SK-N-SH treated with all-trans-retinoic acid at 6 μM for 48 hours (cell line): ENCODE data around the gene GPR18.

Experiments
- ATAC-seq: fragments of 200-7000 bp; cut with Tn5 transposase; 3 replicates; pipeline ENCODE4 v1.9.1; 2020; ENCODE audit warnings: mild to moderate bottlenecking, moderate library complexity
- ARNTL ChIP-seq: fragments of 450-650 bp; formaldehyde crosslinking; IDR thresholded peaks from 2 replicates; pipeline ENCODE4 v1.5.0; 2020; ENCODE audit warnings: low read depth, mild to moderate bottlenecking, moderate library complexity, borderline replicate concordance
- BACH2 ChIP-seq: fragments of 250-450 bp; sonication (Bioruptor Pico); IDR thresholded peaks from 2 replicates; pipeline ENCODE4 v1.9.0; 2021; ENCODE audit warnings: mild to moderate bottlenecking, borderline replicate concordance
- CSDC2 ChIP-seq: fragments of 250-450 bp; sonication (Bioruptor Pico); IDR thresholded peaks from 2 replicates; pipeline ENCODE4 v1.5.0; 2020; ENCODE audit warnings: mild to moderate bottlenecking, moderate library complexity
- ESRRG ChIP-seq: fragments of 250-450 bp; sonication (Bioruptor Pico); IDR thresholded peaks from 2 replicates; pipeline ENCODE4 v1.6.1; 2021; ENCODE audit warnings: mild to moderate bottlenecking
- GLIS3 ChIP-seq: fragments of 250-450 bp; sonication (Bioruptor Pico); IDR thresholded peaks from 2 replicates; pipeline ENCODE4 v1.5.0; 2020; ENCODE audit warnings: mild to moderate bottlenecking, moderate library complexity
- ISL1 ChIP-seq: fragments of 250-450 bp; sonication (Bioruptor Pico); IDR thresholded peaks from 2 replicates; pipeline ENCODE4 v2.1.2; 2022; ENCODE audit warnings: mild to moderate bottlenecking, moderate library complexity
- OSR1 ChIP-seq: fragments of 250-450 bp; sonication (Bioruptor Pico); IDR thresholded peaks from 2 replicates; pipeline ENCODE4 v1.8.0; 2022; ENCODE audit warnings: moderate library complexity, mild to moderate bottlenecking, inconsistent platforms
- PPARA ChIP-seq: fragments of 250-450 bp; sonication (Bioruptor Pico); IDR thresholded peaks from 2 replicates; pipeline ENCODE4 v1.5.0; 2020; ENCODE audit warnings: mild to moderate bottlenecking, borderline replicate concordance
- RARB ChIP-seq: fragments of 250-450 bp; sonication (Bioruptor Pico); IDR thresholded peaks from 2 replicates; pipeline ENCODE4 v1.8.0; 2021; ENCODE audit warnings: mild to moderate bottlenecking, moderate library complexity
- SNAI2 ChIP-seq: fragments of 250-450 bp; sonication (Bioruptor Pico); IDR thresholded peaks from 2 replicates; pipeline ENCODE4 v1.5.0; 2020; ENCODE audit warnings: mild to moderate bottlenecking, moderate library complexity
- TCF4 ChIP-seq: fragments of 250-450 bp; sonication (Bioruptor Pico); IDR thresholded peaks from 2 replicates; pipeline ENCODE4 v1.8.0; 2021; ENCODE audit warnings: mild to moderate bottlenecking, moderate library complexity, borderline replicate concordance
- TOX ChIP-seq: fragments of 250-450 bp; sonication (Bioruptor Pico); IDR thresholded peaks from 2 replicates; pipeline ENCODE4 v1.8.0; 2021; ENCODE audit warnings: mild to moderate bottlenecking, moderate library complexity, borderline replicate concordance
- ZC3H10 ChIP-seq: fragments of 250-450 bp; sonication (Bioruptor Pico); IDR thresholded peaks from 2 replicates; pipeline ENCODE4 v1.5.1; 2021; ENCODE audit warnings: mild to moderate bottlenecking, moderate library complexity
- ZFP3 ChIP-seq: fragments of 250-450 bp; sonication (Bioruptor Pico); IDR thresholded peaks from 2 replicates; pipeline ENCODE4 v1.5.0; 2020; ENCODE audit warnings: mild to moderate bottlenecking, moderate library complexity
- ZFP30 ChIP-seq: fragments of 450-650 bp; formaldehyde crosslinking; IDR thresholded peaks from 2 replicates; pipeline ENCODE4 v1.5.0; 2022; ENCODE audit warnings: mild to moderate bottlenecking, moderate library complexity
- ZNF565 ChIP-seq: fragments of 450-650 bp; formaldehyde crosslinking; conservative IDR thresholded peaks from 2 replicates; pipeline ENCODE4 v1.5.0; 2020; ENCODE audit warnings: low read depth, mild to moderate bottlenecking, moderate library complexity
- ZNF70 ChIP-seq: fragments of 450-650 bp; formaldehyde crosslinking; IDR thresholded peaks from 2 replicates; pipeline ENCODE4 v1.5.0; 2020; ENCODE audit warnings: mild to moderate bottlenecking, moderate library complexity
- ZNF8 ChIP-seq: fragments of 450-650 bp; formaldehyde crosslinking; IDR thresholded peaks from 2 replicates; pipeline ENCODE4 v1.5.0; 2020; ENCODE audit warnings: mild to moderate bottlenecking, moderate library complexity
- TF ChIP-seq, protein P1 (sequence below): fragments of 250-450 bp; sonication (Bioruptor Pico); IDR thresholded peaks from 2 replicates; pipeline ENCODE4 v1.5.1; 2020; ENCODE audit warnings: low read depth, mild to moderate bottlenecking, moderate library complexity
- TF ChIP-seq, protein P2 (sequence below): fragments of 250-450 bp; sonication (Bioruptor Pico); IDR thresholded peaks from 2 replicates; pipeline ENCODE4 v1.8.0; 2021; ENCODE audit warnings: low read depth, mild to moderate bottlenecking, moderate library complexity, borderline replicate concordance
- TF ChIP-seq, protein P3 (sequence below): fragments of 250-450 bp; sonication (Bioruptor Pico); IDR thresholded peaks from 2 replicates; pipeline ENCODE4 v1.5.0; 2020; ENCODE audit warnings: mild to moderate bottlenecking, moderate library complexity
- TF ChIP-seq, protein P4 (sequence below): fragments of 250-450 bp; sonication (Bioruptor Pico); IDR thresholded peaks from 2 replicates; pipeline ENCODE4 v1.8.0; 2020; ENCODE audit warnings: mild to moderate bottlenecking, moderate library complexity, borderline replicate concordance
- TF ChIP-seq, protein P5 (sequence below): fragments of 250-450 bp; sonication (Bioruptor Pico); IDR thresholded peaks from 2 replicates; pipeline ENCODE4 v1.5.1; 2021; ENCODE audit warnings: mild to moderate bottlenecking, moderate library complexity

GPR18 gene

DNA sequence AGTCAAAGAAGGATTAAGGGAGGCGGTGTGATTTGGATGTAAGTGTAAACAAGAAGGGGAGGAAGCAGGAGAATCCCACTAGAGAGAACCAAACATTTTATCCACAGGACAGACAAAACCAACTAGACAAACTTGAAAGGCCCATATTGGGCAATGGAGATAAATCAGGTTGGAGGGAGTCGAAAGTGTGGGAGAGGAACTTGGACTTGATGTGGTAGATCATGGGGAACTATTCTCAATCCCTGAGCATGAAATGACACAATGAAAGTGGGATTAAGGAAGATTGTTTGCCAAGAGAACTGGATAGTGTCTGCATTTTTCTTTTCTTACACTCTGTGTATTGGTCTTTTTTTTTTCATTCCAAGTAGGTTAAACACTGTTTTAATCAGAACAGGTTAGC, 31.1 kb upstream of the GPR18 start:
- no peak for ATAC-seq
- no peak for TF ChIP-seq ZC3H10 (CRISPR knock-in tag)
- no peak for TF ChIP-seq ARNTL
- no peak for TF ChIP-seq ZFP30
- TF ChIP-seq, protein P1, sequence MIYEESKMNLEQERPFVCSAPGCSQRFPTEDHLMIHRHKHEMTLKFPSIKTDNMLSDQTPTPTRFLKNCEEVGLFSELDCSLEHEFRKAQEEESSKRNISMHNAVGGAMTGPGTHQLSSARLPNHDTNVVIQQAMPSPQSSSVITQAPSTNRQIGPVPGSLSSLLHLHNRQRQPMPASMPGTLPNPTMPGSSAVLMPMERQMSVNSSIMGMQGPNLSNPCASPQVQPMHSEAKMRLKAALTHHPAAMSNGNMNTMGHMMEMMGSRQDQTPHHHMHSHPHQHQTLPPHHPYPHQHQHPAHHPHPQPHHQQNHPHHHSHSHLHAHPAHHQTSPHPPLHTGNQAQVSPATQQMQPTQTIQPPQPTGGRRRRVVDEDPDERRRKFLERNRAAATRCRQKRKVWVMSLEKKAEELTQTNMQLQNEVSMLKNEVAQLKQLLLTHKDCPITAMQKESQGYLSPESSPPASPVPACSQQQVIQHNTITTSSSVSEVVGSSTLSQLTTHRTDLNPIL (CRISPR knock-in tag), result no peak
- TF ChIP-seq RARB (CRISPR knock-in tag), result no peak
- TF ChIP-seq, protein P2, sequence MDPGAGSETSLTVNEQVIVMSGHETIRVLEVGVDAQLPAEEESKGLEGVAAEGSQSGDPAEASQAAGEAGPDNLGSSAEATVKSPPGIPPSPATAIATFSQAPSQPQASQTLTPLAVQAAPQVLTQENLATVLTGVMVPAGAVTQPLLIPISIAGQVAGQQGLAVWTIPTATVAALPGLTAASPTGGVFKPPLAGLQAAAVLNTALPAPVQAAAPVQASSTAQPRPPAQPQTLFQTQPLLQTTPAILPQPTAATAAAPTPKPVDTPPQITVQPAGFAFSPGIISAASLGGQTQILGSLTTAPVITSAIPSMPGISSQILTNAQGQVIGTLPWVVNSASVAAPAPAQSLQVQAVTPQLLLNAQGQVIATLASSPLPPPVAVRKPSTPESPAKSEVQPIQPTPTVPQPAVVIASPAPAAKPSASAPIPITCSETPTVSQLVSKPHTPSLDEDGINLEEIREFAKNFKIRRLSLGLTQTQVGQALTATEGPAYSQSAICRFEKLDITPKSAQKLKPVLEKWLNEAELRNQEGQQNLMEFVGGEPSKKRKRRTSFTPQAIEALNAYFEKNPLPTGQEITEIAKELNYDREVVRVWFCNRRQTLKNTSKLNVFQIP (CRISPR knock-in tag), result no peak
- TF ChIP-seq, protein P3, sequence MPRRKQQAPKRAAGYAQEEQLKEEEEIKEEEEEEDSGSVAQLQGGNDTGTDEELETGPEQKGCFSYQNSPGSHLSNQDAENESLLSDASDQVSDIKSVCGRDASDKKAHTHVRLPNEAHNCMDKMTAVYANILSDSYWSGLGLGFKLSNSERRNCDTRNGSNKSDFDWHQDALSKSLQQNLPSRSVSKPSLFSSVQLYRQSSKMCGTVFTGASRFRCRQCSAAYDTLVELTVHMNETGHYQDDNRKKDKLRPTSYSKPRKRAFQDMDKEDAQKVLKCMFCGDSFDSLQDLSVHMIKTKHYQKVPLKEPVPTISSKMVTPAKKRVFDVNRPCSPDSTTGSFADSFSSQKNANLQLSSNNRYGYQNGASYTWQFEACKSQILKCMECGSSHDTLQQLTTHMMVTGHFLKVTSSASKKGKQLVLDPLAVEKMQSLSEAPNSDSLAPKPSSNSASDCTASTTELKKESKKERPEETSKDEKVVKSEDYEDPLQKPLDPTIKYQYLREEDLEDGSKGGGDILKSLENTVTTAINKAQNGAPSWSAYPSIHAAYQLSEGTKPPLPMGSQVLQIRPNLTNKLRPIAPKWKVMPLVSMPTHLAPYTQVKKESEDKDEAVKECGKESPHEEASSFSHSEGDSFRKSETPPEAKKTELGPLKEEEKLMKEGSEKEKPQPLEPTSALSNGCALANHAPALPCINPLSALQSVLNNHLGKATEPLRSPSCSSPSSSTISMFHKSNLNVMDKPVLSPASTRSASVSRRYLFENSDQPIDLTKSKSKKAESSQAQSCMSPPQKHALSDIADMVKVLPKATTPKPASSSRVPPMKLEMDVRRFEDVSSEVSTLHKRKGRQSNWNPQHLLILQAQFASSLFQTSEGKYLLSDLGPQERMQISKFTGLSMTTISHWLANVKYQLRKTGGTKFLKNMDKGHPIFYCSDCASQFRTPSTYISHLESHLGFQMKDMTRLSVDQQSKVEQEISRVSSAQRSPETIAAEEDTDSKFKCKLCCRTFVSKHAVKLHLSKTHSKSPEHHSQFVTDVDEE (CRISPR knock-in tag), result no peak
- TF ChIP-seq BACH2 (CRISPR knock-in tag), result no peak
- TF ChIP-seq OSR1, result no peak
- no peak for TF ChIP-seq CSDC2 (CRISPR knock-in tag)
- no peak for TF ChIP-seq SNAI2 (CRISPR knock-in tag)
- TF ChIP-seq PPARA (CRISPR knock-in tag), result no peak
- TF ChIP-seq ZNF565 (CRISPR knock-in tag), result no peak
- no peak for TF ChIP-seq ZNF70
- no peak for TF ChIP-seq ZFP3 (CRISPR knock-in tag)
- no peak for TF ChIP-seq ISL1 (CRISPR knock-in tag)
- TF ChIP-seq, protein P4, sequence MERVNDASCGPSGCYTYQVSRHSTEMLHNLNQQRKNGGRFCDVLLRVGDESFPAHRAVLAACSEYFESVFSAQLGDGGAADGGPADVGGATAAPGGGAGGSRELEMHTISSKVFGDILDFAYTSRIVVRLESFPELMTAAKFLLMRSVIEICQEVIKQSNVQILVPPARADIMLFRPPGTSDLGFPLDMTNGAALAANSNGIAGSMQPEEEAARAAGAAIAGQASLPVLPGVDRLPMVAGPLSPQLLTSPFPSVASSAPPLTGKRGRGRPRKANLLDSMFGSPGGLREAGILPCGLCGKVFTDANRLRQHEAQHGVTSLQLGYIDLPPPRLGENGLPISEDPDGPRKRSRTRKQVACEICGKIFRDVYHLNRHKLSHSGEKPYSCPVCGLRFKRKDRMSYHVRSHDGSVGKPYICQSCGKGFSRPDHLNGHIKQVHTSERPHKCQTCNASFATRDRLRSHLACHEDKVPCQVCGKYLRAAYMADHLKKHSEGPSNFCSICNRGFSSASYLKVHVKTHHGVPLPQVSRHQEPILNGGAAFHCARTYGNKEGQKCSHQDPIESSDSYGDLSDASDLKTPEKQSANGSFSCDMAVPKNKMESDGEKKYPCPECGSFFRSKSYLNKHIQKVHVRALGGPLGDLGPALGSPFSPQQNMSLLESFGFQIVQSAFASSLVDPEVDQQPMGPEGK, result no peak
- no peak for TF ChIP-seq ESRRG (CRISPR knock-in tag)
- no peak for TF ChIP-seq ZNF8 (CRISPR knock-in tag)

DNA sequence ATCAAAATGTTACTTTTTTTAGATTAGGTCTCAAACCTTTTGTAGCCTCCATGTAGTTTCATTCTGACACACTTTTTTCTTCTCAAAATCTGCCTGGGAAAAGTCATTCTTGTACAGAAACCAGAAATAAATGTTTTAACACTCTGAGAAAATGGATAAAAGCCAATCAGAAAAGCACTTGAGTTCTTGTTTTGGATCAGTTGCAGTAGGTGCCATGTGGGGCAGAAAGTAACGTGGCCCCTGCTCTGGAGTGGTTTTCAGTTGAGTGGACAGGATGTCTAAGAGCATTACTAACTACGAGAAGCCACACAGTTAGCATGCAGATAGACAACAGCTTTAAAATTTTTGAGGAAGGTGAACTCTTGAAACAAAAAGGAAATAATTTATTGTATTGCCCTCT, 29.9 kb upstream of the GPR18 start:
- no peak for ATAC-seq
- TF ChIP-seq, protein P4, result no peak
- TF ChIP-seq ZNF8 (CRISPR knock-in tag) (no peak), RARB (CRISPR knock-in tag) (no peak), ARNTL (no peak), ISL1 (CRISPR knock-in tag) (no peak), CSDC2 (CRISPR knock-in tag) (no peak), PPARA (CRISPR knock-in tag) (no peak), ZFP3 (CRISPR knock-in tag) (no peak), ZNF565 (CRISPR knock-in tag) (no peak), OSR1 (no peak), BACH2 (CRISPR knock-in tag) (no peak), GLIS3 (no peak), TOX (CRISPR knock-in tag) (no peak), TCF4 (no peak), ZNF70 (no peak)
- TF ChIP-seq, protein P3 (CRISPR knock-in tag), result no peak
- TF ChIP-seq, protein P1 (CRISPR knock-in tag), result no peak
- TF ChIP-seq, protein P5, sequence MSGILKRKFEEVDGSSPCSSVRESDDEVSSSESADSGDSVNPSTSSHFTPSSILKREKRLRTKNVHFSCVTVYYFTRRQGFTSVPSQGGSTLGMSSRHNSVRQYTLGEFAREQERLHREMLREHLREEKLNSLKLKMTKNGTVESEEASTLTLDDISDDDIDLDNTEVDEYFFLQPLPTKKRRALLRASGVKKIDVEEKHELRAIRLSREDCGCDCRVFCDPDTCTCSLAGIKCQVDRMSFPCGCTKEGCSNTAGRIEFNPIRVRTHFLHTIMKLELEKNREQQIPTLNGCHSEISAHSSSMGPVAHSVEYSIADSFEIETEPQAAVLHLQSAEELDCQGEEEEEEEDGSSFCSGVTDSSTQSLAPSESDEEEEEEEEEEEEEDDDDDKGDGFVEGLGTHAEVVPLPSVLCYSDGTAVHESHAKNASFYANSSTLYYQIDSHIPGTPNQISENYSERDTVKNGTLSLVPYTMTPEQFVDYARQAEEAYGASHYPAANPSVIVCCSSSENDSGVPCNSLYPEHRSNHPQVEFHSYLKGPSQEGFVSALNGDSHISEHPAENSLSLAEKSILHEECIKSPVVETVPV (CRISPR knock-in tag), result no peak
